H1 (cell line): ENCODE measurements around the gene HIP1.
"Not testable (repeated sequence)": the region's sequence is repeated elsewhere in the genome, so short reads cannot be mapped to it uniquely, and the experiment has no call there.

Experiments used
- GTF2F1 ChIP-seq: IDR thresholded peaks from 2 replicates; pipeline ENCODE4 v1.6.1; 2012; ENCODE audit warnings: low read depth, low read length, improper control_type of control experiment, borderline replicate concordance
- KDM4A ChIP-seq: IDR thresholded peaks from one replicate; pipeline ENCODE4 v1.7.1; 2012; ENCODE audit warnings: low read depth, mild to moderate bottlenecking, moderate library complexity, low read length, inconsistent platforms; ENCODE audit not compliant: severe bottlenecking
- POLR2A ChIP-seq, 2 experiments: IDR thresholded peaks; 1 replicate in 1 of 2; 2 replicates in 1 of 2; pipeline ENCODE4 v1.6.1; 2011; ENCODE audit warnings: low read depth in 2 of 2, low read length in 2 of 2, mild to moderate bottlenecking in 2 of 2; ENCODE audit errors: control extremely low read depth in 1 of 2
- POLR2AphosphoS5 ChIP-seq: IDR thresholded peaks from 2 replicates; pipeline ENCODE4 v1.6.1; 2011; ENCODE audit warnings: low read depth, low read length
- RAD21 ChIP-seq, 2 experiments: IDR thresholded peaks in 1 of 2; conservative IDR thresholded peaks in 1 of 2; 2 replicates each; pipeline ENCODE4 v1.6.1; 2011; ENCODE audit warnings: low read depth in 2 of 2, low read length in 2 of 2, improper control_type of control experiment in 1 of 2, inconsistent platforms in 1 of 2, mild to moderate bottlenecking in 1 of 2, moderate library complexity in 1 of 2
- SIRT6 ChIP-seq: IDR thresholded peaks from one replicate; pipeline ENCODE4 v1.7.1; 2012; ENCODE audit warnings: low read length, inconsistent platforms
- SRF ChIP-seq: IDR thresholded peaks from 2 replicates; pipeline ENCODE4 v1.6.1; 2011; ENCODE audit warnings: mild to moderate bottlenecking, low read depth, low read length, moderate library complexity
- TF ChIP-seq, protein P1 (sequence below): IDR thresholded peaks from 2 replicates; pipeline ENCODE4 v1.6.1; 2011; ENCODE audit warnings: low read length, improper control_type of control experiment
- TF ChIP-seq, protein P2 (sequence below), 3 experiments: IDR thresholded peaks; 1 replicate in 2 of 3; 2 replicates in 1 of 3; pipeline versions ENCODE4 v1.5.1 to v1.6.1; 2011; ENCODE audit warnings: low read length in 3 of 3, mild to moderate bottlenecking in 3 of 3, inconsistent platforms in 2 of 3, low read depth in 1 of 3, moderate library complexity in 1 of 3; ENCODE audit not compliant: insufficient read depth in 1 of 3; ENCODE audit errors: control extremely low read depth in 1 of 3

DNA sequence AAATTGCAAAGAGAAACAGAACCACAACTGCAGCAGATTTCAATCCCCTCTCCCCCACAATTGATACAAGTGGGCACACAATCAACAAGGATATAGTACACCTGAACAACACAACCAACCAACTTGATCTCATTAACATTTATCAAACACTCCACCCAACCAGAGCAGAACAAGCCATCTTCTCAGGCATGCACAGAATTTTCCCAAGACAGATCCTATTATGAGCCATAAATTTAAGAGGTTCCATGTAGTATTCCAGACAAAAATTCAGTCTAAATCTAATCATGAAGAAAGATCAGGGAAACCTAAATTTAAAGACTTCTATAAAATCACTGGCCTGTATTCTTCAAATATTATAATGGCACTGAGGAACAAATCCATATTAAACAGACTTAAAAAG is 217.0 kb downstream of the HIP1 start:
- not testable (repeated sequence) for TF ChIP-seq SIRT6; GTF2F1; RAD21 (IDR thresholded peaks at IDR 0.05 in 1 of 2, conservative IDR thresholded peaks at IDR 0.05 in 1 of 2; ENCODE audit: low read depth in 2 of 2, low read length in 2 of 2); SRF; POLR2A (IDR thresholded peaks at IDR 0.05; ENCODE audit: control extremely low read depth in 1 of 2, low read depth in 2 of 2, low read length in 2 of 2); POLR2AphosphoS5; KDM4A
- TF ChIP-seq, protein P1, sequence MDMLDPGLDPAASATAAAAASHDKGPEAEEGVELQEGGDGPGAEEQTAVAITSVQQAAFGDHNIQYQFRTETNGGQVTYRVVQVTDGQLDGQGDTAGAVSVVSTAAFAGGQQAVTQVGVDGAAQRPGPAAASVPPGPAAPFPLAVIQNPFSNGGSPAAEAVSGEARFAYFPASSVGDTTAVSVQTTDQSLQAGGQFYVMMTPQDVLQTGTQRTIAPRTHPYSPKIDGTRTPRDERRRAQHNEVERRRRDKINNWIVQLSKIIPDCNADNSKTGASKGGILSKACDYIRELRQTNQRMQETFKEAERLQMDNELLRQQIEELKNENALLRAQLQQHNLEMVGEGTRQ = not testable (repeated sequence)
- TF ChIP-seq, protein P2, sequence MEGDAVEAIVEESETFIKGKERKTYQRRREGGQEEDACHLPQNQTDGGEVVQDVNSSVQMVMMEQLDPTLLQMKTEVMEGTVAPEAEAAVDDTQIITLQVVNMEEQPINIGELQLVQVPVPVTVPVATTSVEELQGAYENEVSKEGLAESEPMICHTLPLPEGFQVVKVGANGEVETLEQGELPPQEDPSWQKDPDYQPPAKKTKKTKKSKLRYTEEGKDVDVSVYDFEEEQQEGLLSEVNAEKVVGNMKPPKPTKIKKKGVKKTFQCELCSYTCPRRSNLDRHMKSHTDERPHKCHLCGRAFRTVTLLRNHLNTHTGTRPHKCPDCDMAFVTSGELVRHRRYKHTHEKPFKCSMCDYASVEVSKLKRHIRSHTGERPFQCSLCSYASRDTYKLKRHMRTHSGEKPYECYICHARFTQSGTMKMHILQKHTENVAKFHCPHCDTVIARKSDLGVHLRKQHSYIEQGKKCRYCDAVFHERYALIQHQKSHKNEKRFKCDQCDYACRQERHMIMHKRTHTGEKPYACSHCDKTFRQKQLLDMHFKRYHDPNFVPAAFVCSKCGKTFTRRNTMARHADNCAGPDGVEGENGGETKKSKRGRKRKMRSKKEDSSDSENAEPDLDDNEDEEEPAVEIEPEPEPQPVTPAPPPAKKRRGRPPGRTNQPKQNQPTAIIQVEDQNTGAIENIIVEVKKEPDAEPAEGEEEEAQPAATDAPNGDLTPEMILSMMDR (IDR thresholded peaks at IDR 0.05; ENCODE audit: control extremely low read depth in 1 of 3, insufficient read depth in 1 of 3, low read depth in 1 of 3, low read length in 3 of 3) = not testable (repeated sequence)
